Measurements from ENCODE around the gene TTC28.

The TTC28 gene

GRCh38 chr22:28443526-28443876 lies 236.1 kb downstream of the TTC28 start:
- no peak for TF ChIP-seq TCF12 (IDR thresholded peaks at IDR 0.05; ENCODE audit: low read depth)
- TF ChIP-seq EGR1 (IDR thresholded peaks at IDR 0.05), result no peak
- 0 out of 2 replicates have a peak, but pooled peaks have one; percentile 4 for TF ChIP-seq CEBPB (IDR thresholded peaks at IDR 0.05)
- TF ChIP-seq EP300 (IDR thresholded peaks at IDR 0.05; ENCODE audit: borderline replicate concordance), result peak; percentile 15; the same call in 1 of the 2 replicates
- peak; percentile 39 for TF ChIP-seq RAD21 (IDR thresholded peaks at IDR 0.05; ENCODE audit: low read depth)
- TF ChIP-seq MAX (IDR thresholded peaks at IDR 0.05), result peak; percentile 76; the same call in 1 of the 2 replicates
- TF ChIP-seq, protein P1, sequence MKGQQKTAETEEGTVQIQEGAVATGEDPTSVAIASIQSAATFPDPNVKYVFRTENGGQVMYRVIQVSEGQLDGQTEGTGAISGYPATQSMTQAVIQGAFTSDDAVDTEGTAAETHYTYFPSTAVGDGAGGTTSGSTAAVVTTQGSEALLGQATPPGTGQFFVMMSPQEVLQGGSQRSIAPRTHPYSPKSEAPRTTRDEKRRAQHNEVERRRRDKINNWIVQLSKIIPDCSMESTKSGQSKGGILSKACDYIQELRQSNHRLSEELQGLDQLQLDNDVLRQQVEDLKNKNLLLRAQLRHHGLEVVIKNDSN (IDR thresholded peaks at IDR 0.05), result no peak
- no peak for TF ChIP-seq CREB1 (IDR thresholded peaks at IDR 0.05; ENCODE audit: low read depth)
- TF ChIP-seq ZBTB7A (IDR thresholded peaks at IDR 0.05; ENCODE audit: low read depth), result no peak
- 0 out of 2 replicates have a peak, but pooled peaks have one; percentile 34 for TF ChIP-seq YY1 (IDR thresholded peaks at IDR 0.05; ENCODE audit: low read depth)
- peak; percentile 57; the same call in 1 of the 2 replicates for TF ChIP-seq NFIC (IDR thresholded peaks at IDR 0.05)
- TF ChIP-seq TAF1 (IDR thresholded peaks at IDR 0.05; ENCODE audit: low read depth), result peak; percentile 65; the same call in 1 of the 2 replicates
- TF ChIP-seq TEAD4 (IDR thresholded peaks at IDR 0.05), result no peak
- 0 out of 2 replicates have a peak, but pooled peaks have one; percentile 43 for TF ChIP-seq FOXM1 (IDR thresholded peaks at IDR 0.05; ENCODE audit: borderline replicate concordance, low read depth)
- TF ChIP-seq, protein P2, sequence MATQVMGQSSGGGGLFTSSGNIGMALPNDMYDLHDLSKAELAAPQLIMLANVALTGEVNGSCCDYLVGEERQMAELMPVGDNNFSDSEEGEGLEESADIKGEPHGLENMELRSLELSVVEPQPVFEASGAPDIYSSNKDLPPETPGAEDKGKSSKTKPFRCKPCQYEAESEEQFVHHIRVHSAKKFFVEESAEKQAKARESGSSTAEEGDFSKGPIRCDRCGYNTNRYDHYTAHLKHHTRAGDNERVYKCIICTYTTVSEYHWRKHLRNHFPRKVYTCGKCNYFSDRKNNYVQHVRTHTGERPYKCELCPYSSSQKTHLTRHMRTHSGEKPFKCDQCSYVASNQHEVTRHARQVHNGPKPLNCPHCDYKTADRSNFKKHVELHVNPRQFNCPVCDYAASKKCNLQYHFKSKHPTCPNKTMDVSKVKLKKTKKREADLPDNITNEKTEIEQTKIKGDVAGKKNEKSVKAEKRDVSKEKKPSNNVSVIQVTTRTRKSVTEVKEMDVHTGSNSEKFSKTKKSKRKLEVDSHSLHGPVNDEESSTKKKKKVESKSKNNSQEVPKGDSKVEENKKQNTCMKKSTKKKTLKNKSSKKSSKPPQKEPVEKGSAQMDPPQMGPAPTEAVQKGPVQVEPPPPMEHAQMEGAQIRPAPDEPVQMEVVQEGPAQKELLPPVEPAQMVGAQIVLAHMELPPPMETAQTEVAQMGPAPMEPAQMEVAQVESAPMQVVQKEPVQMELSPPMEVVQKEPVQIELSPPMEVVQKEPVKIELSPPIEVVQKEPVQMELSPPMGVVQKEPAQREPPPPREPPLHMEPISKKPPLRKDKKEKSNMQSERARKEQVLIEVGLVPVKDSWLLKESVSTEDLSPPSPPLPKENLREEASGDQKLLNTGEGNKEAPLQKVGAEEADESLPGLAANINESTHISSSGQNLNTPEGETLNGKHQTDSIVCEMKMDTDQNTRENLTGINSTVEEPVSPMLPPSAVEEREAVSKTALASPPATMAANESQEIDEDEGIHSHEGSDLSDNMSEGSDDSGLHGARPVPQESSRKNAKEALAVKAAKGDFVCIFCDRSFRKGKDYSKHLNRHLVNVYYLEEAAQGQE (IDR thresholded peaks at IDR 0.05; ENCODE audit: low read depth), result no peak

GRCh38 chr22:28442711-28443525 lies 236.7 kb downstream of the TTC28 start:
- no peak for TF ChIP-seq TEAD4 (IDR thresholded peaks at IDR 0.05)
- peak; percentile 62; the same call in 1 of the 2 replicates for TF ChIP-seq ZBTB7A (IDR thresholded peaks at IDR 0.05; ENCODE audit: low read depth)

DNA sequence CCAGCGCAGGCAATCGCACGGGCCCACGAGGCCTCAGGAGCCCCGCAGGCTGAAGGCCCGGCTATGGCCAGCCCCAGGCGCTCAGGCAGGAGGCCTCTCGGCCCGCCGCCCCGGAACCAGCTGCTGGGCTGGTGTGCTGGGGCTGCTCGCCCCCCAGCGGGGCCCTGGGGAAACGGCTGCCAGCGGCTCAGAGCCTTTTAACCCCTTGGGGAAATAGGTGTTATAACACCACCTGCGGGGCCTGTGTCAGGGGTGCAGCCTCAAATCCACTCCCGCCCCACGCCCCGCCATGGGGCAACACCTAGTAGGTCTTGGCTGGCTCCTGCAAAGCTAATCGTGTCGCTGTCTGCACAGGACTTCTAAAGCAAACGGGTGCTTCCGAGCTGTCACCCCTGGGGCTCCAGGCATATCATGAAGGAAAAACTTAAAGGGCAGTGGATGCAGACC lies 237.4 kb downstream of the TTC28 start:
- TF ChIP-seq RAD21 (IDR thresholded peaks at IDR 0.05; ENCODE audit: low read depth) (peak; percentile 71), YY1 (IDR thresholded peaks at IDR 0.05; ENCODE audit: low read depth) (no peak; the same call in 1 of the 2 replicates), FOXM1 (IDR thresholded peaks at IDR 0.05; ENCODE audit: borderline replicate concordance, low read depth) (no peak), TCF12 (IDR thresholded peaks at IDR 0.05; ENCODE audit: low read depth) (peak; percentile 37), MAX (IDR thresholded peaks at IDR 0.05) (peak; percentile 80), ZBTB7A (IDR thresholded peaks at IDR 0.05; ENCODE audit: low read depth) (0 out of 2 replicates have a peak, but pooled peaks have one; percentile 19), NFIC (IDR thresholded peaks at IDR 0.05) (peak; percentile 30; the same call in 1 of the 2 replicates)

DNA sequence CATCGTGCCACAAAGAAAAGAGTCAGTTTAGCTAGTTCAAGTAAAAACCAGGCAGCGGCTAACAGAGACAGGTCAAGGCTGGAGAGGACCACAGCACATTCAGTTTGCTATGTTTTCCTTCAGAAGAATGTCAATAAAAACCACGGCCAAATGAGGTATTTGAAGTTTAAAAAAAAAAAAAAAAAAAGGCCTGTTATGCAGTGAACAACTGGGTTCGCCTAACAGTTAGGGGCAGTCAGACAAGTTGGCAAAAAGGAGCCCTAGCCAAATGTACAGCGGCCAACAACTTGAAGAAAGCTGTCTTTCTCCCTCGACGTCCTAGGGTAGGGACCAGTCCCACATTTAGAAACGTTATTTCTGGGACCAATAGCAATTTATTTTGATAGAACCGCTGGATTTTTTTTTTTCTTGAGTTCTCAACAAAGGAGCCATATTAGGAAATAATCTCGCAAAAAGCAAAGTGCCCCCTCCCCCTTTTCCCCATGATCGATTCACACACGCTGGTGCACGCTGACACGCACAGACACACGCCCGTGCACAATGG lies 237.8 kb downstream of the TTC28 start:
- TF ChIP-seq FOXM1 (IDR thresholded peaks at IDR 0.05; ENCODE audit: borderline replicate concordance, low read depth) (no peak), RAD21 (IDR thresholded peaks at IDR 0.05; ENCODE audit: low read depth) (no peak), TAF1 (IDR thresholded peaks at IDR 0.05; ENCODE audit: low read depth) (no peak), YY1 (IDR thresholded peaks at IDR 0.05; ENCODE audit: low read depth) (no peak), TCF12 (IDR thresholded peaks at IDR 0.05; ENCODE audit: low read depth) (no peak), TEAD4 (IDR thresholded peaks at IDR 0.05) (no peak), CREB1 (IDR thresholded peaks at IDR 0.05; ENCODE audit: low read depth) (no peak), MAX (IDR thresholded peaks at IDR 0.05) (no peak), ZBTB7A (IDR thresholded peaks at IDR 0.05; ENCODE audit: low read depth) (no peak), CEBPB (IDR thresholded peaks at IDR 0.05) (no peak), NFIC (IDR thresholded peaks at IDR 0.05) (no peak), EGR1 (IDR thresholded peaks at IDR 0.05) (no peak), EP300 (IDR thresholded peaks at IDR 0.05; ENCODE audit: borderline replicate concordance) (no peak)
- TF ChIP-seq, protein P1 (IDR thresholded peaks at IDR 0.05), result no peak
- TF ChIP-seq, protein P2 (IDR thresholded peaks at IDR 0.05; ENCODE audit: low read depth), result no peak
